PFSK-1 (cell line): ENCODE results near the gene ITIH2.

ENCODE experiments used
- FOXP2 ChIP-seq: optimal IDR thresholded peaks from 2 replicates; pipeline ENCODE3; 2011; ENCODE audit warnings: borderline replicate concordance, control low read depth, inconsistent platforms; ENCODE audit not compliant: insufficient read depth; ENCODE audit errors: extremely low read length, extremely low read depth
- POLR2AphosphoS5 ChIP-seq: IDR thresholded peaks from 2 replicates; pipeline ENCODE4 v1.6.1; 2012; ENCODE audit warnings: low read depth, mild to moderate bottlenecking, control low read depth, low read length, moderate library complexity
- REST ChIP-seq, 2 experiments: IDR thresholded peaks; 2 replicates each; pipeline versions ENCODE4 v1.6.1 to v1.8.0; 2011 to 2012; ENCODE audit warnings: low read depth in 2 of 2, low read length in 2 of 2, control low read depth in 1 of 2, inconsistent platforms in 1 of 2, mild to moderate bottlenecking in 1 of 2, moderate library complexity in 1 of 2; ENCODE audit not compliant: insufficient read depth in 1 of 2
- SIN3A ChIP-seq: IDR thresholded peaks from 2 replicates; pipeline ENCODE4 v1.6.1; 2012; ENCODE audit warnings: mild to moderate bottlenecking, low read length, moderate library complexity, borderline replicate concordance; ENCODE audit not compliant: insufficient read depth
- TAF1 ChIP-seq: IDR thresholded peaks from 2 replicates; pipeline ENCODE4 v1.6.1; 2012; ENCODE audit warnings: low read length, control low read depth, borderline replicate concordance; ENCODE audit not compliant: insufficient read depth

DNA sequence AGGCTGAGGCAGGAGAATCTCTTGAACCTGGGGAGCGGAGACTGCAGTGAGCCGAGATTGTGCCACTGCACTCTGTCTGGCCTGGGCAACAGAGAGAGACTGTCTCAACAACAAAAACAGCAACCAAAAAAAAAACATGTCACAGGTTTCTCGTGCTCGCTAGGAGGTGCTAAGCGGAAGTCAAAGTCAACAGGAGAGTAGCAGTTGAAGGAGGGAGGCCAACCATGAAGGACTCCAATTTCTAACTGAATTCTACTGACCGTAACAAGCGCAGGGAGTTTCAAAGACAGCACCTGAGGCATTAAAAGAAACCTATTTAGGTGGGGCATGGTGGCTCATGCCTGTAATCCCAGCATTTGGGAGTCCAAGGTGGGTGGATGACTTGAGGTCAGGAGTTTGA lies 65.3 kb downstream of the ITIH2 start:
- no peak for TF ChIP-seq TAF1
- TF ChIP-seq POLR2AphosphoS5 = no peak
- no peak for TF ChIP-seq REST (IDR thresholded peaks at IDR 0.05; ENCODE audit: insufficient read depth in 1 of 2, low read depth in 2 of 2, low read length in 2 of 2)
- no peak for TF ChIP-seq SIN3A
- TF ChIP-seq FOXP2 = no peak
